Activated CD4-positive, alpha-beta T cell treated with anti-CD3 and anti-CD28 coated beads, Interleukin-2, amount 50 U/mL, for 48 hours (primary cell): Measurements from ENCODE around the gene CWH43.
"Not testable (repeated sequence)": the region's sequence is repeated elsewhere in the genome, so short reads cannot be mapped to it uniquely, and the experiment has no call there.

Source experiments
- DNase-seq, 2 experiments: peaks; one replicate each; pipeline ENCODE4 v3.0.0-alpha.2; 2020

The CWH43 gene

DNA sequence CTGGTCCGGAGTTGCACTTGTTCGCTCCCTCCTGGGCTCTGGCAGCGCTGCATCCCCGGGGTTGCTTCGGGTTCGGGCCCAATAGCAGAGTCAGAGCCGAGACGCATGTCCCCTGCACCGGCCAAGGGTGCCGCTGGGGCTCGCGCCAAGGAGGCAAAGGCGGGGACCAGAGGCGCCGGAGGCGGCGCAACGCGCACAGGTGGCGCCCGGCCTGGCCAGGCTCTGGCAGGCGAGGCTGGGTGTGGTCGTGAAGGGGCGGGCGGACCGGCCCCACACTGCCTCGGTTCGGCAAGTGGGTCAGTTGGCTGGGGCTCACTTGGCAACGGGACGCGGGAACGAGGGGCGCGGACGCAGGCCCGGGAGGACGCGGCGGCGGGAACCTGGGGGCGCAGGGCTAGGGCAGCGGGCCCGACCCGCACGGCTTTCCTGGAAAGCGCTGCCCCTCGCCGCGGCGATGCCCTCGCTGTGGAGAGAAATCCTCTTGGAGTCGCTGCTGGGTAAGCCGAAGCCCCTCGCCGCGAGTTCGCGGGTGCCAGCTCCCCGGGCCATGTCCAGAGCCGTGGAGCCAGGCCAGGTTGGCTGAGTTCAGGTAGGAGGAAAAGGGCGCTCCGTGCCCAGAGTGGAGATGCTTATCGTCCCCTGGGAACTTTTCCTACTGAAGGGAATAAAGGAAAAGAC, at the start of gene CWH43:
Gene CWH43, plus strand, starts transcription at position 300 of the 678 bp plus-strand sequence. Its CDS starts 155 bp downstream, at position 455.
- no peak for DNase-seq

GRCh38 chr4:48937033-48937432, 49.0 kb upstream of the CWH43 start:
- DNase-seq: no peak

DNA sequence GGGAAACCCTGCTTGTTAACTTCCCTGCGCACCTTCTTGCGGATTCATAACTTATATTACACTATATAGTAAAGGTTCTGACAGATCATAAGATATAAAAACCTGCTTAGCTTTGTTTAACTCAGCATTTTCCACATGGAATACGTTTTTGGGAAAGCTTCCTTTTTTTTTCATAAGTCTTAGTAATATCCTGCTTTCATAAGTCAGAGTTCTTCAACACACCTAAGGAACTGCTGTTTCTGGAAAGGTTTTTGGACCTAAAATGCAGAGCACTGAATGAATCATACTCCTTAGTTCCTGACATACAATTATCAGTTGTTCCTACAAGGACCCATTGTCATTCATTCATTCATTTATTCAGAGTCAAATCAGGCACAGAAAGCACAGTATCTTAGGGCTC, 47.2 kb upstream of the CWH43 start:
- no peak for DNase-seq

DNA sequence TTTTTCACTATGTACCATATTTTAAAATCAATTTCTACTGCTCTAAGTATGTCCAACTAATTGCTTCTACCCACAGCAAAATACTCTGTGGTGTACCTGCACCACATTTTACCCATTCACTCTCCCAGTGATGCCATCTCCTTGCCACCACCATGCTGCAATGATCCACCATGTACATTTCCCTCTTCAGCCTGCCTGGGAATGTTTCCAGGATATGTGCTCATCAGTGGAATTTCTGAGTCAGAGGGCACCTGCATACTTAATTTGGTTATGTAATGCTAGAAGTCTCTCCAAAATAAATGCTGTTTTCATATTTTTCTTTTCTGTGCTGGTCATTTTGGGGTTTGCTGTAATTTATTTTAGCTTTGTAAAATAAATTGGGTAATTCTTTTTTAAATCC, 46.3 kb upstream of the CWH43 start:
- DNase-seq: no peak

GRCh38 chr4:48943387-48943786, 42.7 kb upstream of the CWH43 start:
- no peak for DNase-seq

- peak in 1 of 2 experiments; percentile 5 for DNase-seq
Measured at GRCh38 chr4:48944252-48944651, 41.8 kb upstream of the CWH43 start.

GRCh38 chr4:48944756-48945241, 41.3 kb upstream of the CWH43 start:
- peak; percentile 61 to 70 for DNase-seq

DNA sequence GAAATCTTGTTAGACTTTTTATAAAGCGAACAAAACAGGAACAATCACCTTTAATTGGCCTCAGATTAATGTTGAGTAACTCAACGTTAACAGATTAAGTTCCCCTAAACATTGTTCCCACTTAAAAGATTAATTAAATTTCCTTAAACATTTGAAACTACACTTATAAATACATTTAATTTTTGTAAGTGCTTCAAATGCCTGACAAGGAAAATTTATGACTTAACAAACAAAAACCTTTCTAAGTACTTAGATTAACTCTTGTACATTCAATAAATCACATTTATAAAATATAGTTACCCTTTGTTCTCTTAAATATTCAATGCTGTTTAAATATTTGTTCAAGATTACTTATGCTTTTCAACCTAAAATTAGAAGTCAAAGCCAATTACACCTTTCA, 40.1 kb upstream of the CWH43 start:
- no peak for DNase-seq

- no peak for DNase-seq
Measured at GRCh38 chr4:48947731-48948130, 38.3 kb upstream of the CWH43 start.

- no peak for DNase-seq
Measured at GRCh38 chr4:48949086-48949485, 37.0 kb upstream of the CWH43 start.

GRCh38 chr4:48949518-48950219, 36.4 kb upstream of the CWH43 start:
- no peak for DNase-seq

GRCh38 chr4:48954314-48954713, 31.8 kb upstream of the CWH43 start:
- DNase-seq: no peak

DNA sequence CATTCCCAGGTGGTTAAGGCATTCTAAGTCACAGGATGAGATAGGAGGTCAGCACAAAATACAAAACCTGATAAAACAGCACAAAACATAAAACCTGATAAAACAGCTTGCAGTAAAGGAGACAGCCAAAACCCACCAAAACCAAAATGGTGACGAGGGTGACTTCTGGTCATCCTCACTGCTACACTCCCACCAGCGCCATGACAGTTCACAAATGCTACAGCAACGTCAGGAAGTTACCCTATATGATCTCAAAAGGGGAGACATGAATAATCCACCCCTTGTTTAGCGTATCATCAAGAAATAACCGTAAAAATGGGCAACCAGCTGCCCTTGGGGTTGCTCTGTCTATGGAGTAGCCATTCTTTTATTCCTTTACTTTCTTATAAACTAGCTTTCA, 28.7 kb upstream of the CWH43 start:
- not testable (repeated sequence) for DNase-seq

DNA sequence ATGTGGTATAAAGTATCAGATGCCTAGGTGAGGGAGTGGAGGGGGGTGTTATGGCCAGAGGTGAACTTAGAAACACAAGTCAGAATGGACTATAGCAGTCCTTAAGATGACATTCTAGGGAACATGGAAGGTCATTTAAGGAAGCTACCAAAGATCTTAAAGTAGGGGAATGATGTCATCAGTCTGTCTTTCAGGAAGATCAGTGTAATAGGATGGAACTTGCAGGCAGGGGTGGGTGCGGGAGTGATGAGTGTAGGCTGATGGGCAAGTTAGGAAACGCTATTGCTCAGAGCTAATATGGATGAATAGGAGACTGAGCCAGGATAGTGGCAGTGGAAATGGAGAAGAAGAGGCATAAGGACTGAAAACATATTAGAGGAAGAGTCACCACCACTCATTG, 27.5 kb upstream of the CWH43 start:
- DNase-seq: no peak

- DNase-seq: no peak
Measured at GRCh38 chr4:48960988-48961635, 25.0 kb upstream of the CWH43 start.

DNA sequence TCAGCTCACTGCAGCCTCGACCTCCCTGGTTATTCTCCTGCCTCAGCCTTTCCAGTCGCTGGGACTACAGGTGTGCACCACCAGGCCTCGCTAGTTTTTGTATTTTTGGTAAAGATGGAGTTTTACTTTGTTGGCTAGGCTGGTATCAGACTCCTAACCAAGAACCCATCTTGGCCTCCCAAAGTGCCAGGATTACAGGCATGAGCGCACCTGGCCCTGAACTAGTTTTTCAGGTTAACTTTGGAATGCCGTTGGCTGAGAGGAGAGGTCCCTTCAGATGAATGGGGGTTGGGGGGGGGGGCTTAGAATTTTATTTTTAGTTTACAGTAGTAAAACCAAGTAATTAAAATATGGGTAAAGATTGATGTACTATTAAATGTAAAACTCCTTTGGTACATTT, 23.4 kb upstream of the CWH43 start:
- DNase-seq: no peak

DNA sequence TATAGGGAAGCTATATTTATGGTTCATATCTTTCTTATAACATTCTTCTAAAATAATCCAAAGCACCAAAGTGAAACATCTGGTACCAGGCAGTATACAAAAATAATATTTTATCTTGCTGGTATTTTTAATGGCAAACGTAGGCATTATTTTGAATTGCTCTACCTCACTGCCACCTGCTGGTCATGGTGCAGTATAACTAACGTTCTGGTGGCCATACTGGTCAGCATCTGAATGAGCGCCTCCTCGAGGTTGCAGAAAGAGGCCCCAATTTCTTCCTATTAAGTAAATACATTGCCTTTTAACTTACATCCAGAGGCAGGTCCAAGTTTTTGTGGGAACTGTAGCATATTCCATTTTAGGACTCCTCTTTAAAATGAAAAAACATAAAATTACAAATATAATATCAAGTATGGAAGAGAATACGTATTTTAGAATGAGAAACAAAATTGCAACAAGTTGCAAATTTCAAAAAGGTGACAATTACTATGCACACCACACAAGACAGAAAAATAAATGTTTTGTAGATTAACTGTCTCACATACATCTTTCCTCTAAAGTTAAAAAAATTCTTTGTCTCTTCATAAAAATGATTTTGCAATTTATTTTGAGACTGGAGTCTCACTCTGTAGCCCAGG, 22.9 kb upstream of the CWH43 start:
- peak; percentile 63 to 74 for DNase-seq

GRCh38 chr4:48967101-48967500, 19.0 kb upstream of the CWH43 start:
- no peak for DNase-seq

GRCh38 chr4:48967631-48968030, 18.4 kb upstream of the CWH43 start:
- no peak for DNase-seq

- no peak for DNase-seq
Measured at GRCh38 chr4:48968814-48969213, 17.3 kb upstream of the CWH43 start.

- no peak for DNase-seq
Measured at GRCh38 chr4:48970471-48970921, 15.6 kb upstream of the CWH43 start.

- no peak for DNase-seq
Measured at GRCh38 chr4:48974979-48975640, 11.0 kb upstream of the CWH43 start.

GRCh38 chr4:48976041-48976440, 10.0 kb upstream of the CWH43 start:
- no peak for DNase-seq
